HCT116 (cell line): ENCODE data around the gene PDE4D.

Source experiments
- CTCF ChIP-seq, 3 experiments: fragments of 200-600 bp in 1 of 3; sonication (generic) in 1 of 3; IDR thresholded peaks in 2 of 3; conservative IDR thresholded peaks in 1 of 3; 2 replicates each; pipeline ENCODE4 v1.5.1; 2012 to 2017; ENCODE audit warnings: low read depth in 2 of 3, low read length in 2 of 3, antibody characterized with exemption in 1 of 3, borderline replicate concordance in 1 of 3, control low read depth in 1 of 3, mild to moderate bottlenecking in 1 of 3, mixed read lengths in 1 of 3, mixed run types in 1 of 3, moderate library complexity in 1 of 3; ENCODE audit not compliant: insufficient read depth in 1 of 3
- EZH2 ChIP-seq: fragments of 200-600 bp; sonication (generic); IDR thresholded peaks from 2 replicates; pipeline ENCODE4 v1.6.1; 2017; ENCODE audit warnings: antibody characterized with exemption, mixed run types
- EZH2phosphoT487 ChIP-seq: fragments of 200-600 bp; IDR thresholded peaks from 2 replicates; pipeline ENCODE4 v1.6.1; 2018; ENCODE audit warnings: antibody characterized with exemption, borderline replicate concordance
- RAD21 ChIP-seq: IDR thresholded peaks from 2 replicates; pipeline ENCODE4 v1.6.1; 2012; ENCODE audit warnings: low read depth, mild to moderate bottlenecking

DNA sequence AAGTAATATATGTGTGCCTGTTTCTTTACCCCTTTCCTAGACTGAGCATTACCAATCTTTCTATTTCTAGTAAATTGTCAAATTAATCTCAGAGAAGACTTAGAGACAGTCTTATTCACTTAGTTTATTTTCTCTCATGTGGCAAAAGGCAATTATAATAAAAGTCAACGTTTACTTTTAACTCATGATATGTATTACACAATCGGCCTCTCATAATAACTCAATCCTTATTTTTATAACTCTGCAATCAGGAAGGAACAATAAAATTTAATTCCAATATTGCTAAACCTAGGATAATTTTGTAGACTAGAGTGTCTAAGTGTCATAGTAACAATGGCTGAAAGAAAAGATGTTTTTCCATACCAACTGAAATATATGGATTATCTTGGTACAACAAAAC is 214.6 kb downstream of the PDE4D start:
- no peak for TF ChIP-seq RAD21
- TF ChIP-seq CTCF (IDR thresholded peaks at IDR 0.05 in 2 of 3, conservative IDR thresholded peaks at IDR 0.05 in 1 of 3; ENCODE audit: borderline replicate concordance in 1 of 3, insufficient read depth in 1 of 3, low read depth in 2 of 3, low read length in 2 of 3): no peak
- no peak for TF ChIP-seq EZH2
- TF ChIP-seq EZH2phosphoT487: no peak
